Spinal cord (tissue), 10 donors: Measurements from ENCODE around the gene XRCC3. TPM values are rescaled to one million over a fixed set of nuclear protein-coding genes. Genes with fewer than 3 reads are reported as not detected.

Experiments
- DNase-seq, 6 donors: peaks; one replicate each; pipeline versions ENCODE4 v3.0.0 to v3.0.0-alpha.2; 2013 to 2015; ENCODE audit warnings: low spot score in 6 of 6, low read depth in 4 of 6
- H3K27ac ChIP-seq: one replicate; pipeline ENCODE4 v1.5.1; 2013; ENCODE audit warnings: low read depth, low read length, control low read depth
- H3K27me3 ChIP-seq: one replicate; pipeline ENCODE4 v1.6.1; 2013; ENCODE audit warnings: low read length; ENCODE audit not compliant: control insufficient read depth, insufficient read depth
- H3K36me3 ChIP-seq: one replicate; pipeline ENCODE4 v1.6.1; 2013; ENCODE audit warnings: low read length; ENCODE audit not compliant: control insufficient read depth, insufficient read depth
- H3K4me1 ChIP-seq: one replicate; pipeline ENCODE4 v1.6.1; 2013; ENCODE audit warnings: low read length; ENCODE audit not compliant: control insufficient read depth, insufficient read depth
- H3K4me3 ChIP-seq: one replicate; pipeline ENCODE4 v1.5.1; 2013; ENCODE audit warnings: low read depth, low read length, control low read depth
- H3K9me3 ChIP-seq: one replicate; pipeline ENCODE4 v1.6.1; 2013; ENCODE audit warnings: low read length; ENCODE audit not compliant: control insufficient read depth, insufficient read depth
- WGBS: methylation state at CpG from one replicate; pipeline ENCODE4 v1.1.5; 2013; ENCODE audit warnings: missing lambda C conversion rate; ENCODE audit not compliant: insufficient coverage; 5-methylcytosine and 5-hydroxymethylcytosine counted together
- polyA plus RNA-seq, 2 donors: library from polyadenylated mRNA; unstranded; fragments of 120-200 nt; gene quantifications; one replicate each; pipeline ENCODE4 v1.2.1, GENCODE V29; 2013; ENCODE audit not compliant: insufficient read length in 2 of 2
- small RNA-seq: library from RNA; depleted of rRNA; stranded (forward); fragments of <200 nt; gene quantifications from one replicate; pipeline ENCODE3, GENCODE V24; 2014; ENCODE audit warnings: low replicate concordance
- total RNA-seq, 2 donors: library from RNA; depleted of rRNA in 1 of 2; stranded (reverse); fragments of 120-200 nt in 1 of 2; fragments of >200 nt in 1 of 2; gene quantifications; one replicate each; pipeline versions ENCODE4 v1.2.3 to v1.2.4, GENCODE V29; 2013 to 2014
- donor health status: healthy.

Gene XRCC3
- total and polyA plus RNA-seq, 4 donors = 10.9 to 20.6 (median 13.6) TPM

DNA sequence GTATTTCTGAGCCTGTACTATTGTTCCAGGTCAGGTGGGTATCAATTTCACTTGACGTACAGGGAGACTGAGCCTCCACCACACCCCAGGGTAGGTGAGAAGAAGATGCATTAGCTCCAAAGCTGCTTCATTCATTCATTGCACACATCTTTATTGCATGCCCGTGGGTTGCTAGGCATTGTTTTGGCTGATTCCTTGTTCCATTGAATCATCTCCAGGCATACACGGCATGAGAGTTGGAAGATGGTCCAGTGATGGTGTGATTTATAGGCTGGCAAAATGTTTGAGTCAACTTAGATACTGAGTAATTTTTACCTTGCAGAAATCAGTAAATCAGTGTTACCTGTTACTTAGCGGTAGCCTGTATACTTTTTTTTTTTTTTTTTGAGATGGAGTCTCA is 65.0 kb downstream of the XRCC3 start:
- peaks cover 11% of the 10 kb centered on the region for H3K36me3 ChIP-seq
- WGBS = 50% methylated on average over 1 of the region's 4 CpGs
- no peaks in the 10 kb centered on the region for H3K27me3 ChIP-seq
- no peaks in the 10 kb centered on the region for H3K9me3 ChIP-seq
- peaks cover 18% of the 10 kb centered on the region for H3K4me1 ChIP-seq
- H3K27ac ChIP-seq = no peak overlapping the region
- no peak for DNase-seq
- no peak overlapping the region for H3K4me3 ChIP-seq

DNA sequence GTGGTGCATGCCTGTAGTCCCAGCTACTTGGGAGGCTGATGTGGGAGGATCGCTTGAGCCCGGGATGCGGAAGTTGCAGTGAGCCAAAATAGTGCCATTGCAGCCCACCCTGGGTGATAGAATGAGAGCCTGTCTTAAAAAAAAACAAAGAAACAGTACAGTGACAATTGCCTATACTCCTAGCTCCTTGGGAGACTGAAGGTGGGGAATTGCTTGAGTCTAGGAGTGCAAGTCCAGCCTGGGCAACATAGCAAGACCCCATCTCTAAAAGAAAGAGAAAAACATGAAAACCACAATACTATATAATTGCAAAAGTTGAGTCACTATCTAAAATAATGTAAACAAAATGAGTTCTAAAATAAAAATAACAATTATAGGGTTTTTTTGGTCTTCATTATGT is 66.2 kb downstream of the XRCC3 start:
- Histone ChIP-seq H3K36me3 (peaks cover 8% of the 10 kb centered on the region), H3K27ac (no peak overlapping the region), H3K4me3 (no peak overlapping the region), H3K9me3 (no peaks in the 10 kb centered on the region), H3K4me1 (peaks cover 18% of the 10 kb centered on the region), H3K27me3 (no peaks in the 10 kb centered on the region)
- WGBS = 100% methylated on average over 1 of the region's 3 CpGs
- no peak for DNase-seq

Small RNA genes lying within 50 kb of the gene (small RNA-seq; reads per million reads assigned to genes)
- gene RF00019 = not detected

Other genes with a start within 250 kb of the XRCC3 start
- gene CKB, start 192.6 kb downstream of the XRCC3 start, total RNA-seq = 100 to 1,000 TPM; 199 to 235 TPM
- 1,000 to 10,000 TPM; 1,276 to 1,311 TPM for gene CKB, start 192.6 kb downstream of the XRCC3 start, polyA plus RNA-seq
- 1 to 10 TPM; 5.3 to 7.9 TPM for gene TRMT61A, start 186.3 kb downstream of the XRCC3 start, total RNA-seq
- gene TRMT61A, start 186.3 kb downstream of the XRCC3 start, polyA plus RNA-seq = 10 to 100 TPM; 10.7 to 11.7 TPM
- gene BAG5, start 152.8 kb downstream of the XRCC3 start, total RNA-seq = 10 to 100 TPM; 22.6 to 32.4 TPM
- 10 to 100 TPM; 20.5 to 23.6 TPM for gene BAG5, start 152.8 kb downstream of the XRCC3 start, polyA plus RNA-seq
- 10 to 100 TPM; 33.5 to 43.3 TPM for gene COA8, start 152.5 kb downstream of the XRCC3 start, total RNA-seq
- gene COA8, start 152.5 kb downstream of the XRCC3 start, polyA plus RNA-seq = 10 to 100 TPM; 49.4 to 57.6 TPM
- gene KLC1, start 86.2 kb downstream of the XRCC3 start, total RNA-seq = 100 to 1,000 TPM; 207 to 300 TPM
- gene KLC1, start 86.2 kb downstream of the XRCC3 start, polyA plus RNA-seq = 100 to 1,000 TPM; 503 to 505 TPM
- 10 to 100 TPM; 52.2 to 58.8 TPM for gene ZFYVE21, start 359 bp upstream of the XRCC3 start, total RNA-seq
- 10 to 100 TPM; 71.6 to 86.2 TPM for gene ZFYVE21, start 359 bp upstream of the XRCC3 start, polyA plus RNA-seq
- 10 to 100 TPM; 16.6 to 23.5 TPM for gene PPP1R13B, start 132.1 kb upstream of the XRCC3 start, total RNA-seq
- gene PPP1R13B, start 132.1 kb upstream of the XRCC3 start, polyA plus RNA-seq = 10 to 100 TPM; 29.6 to 46.3 TPM
- 1 to 10 TPM; 1.4 to 2.2 TPM for gene TDRD9, start 213.0 kb upstream of the XRCC3 start, total RNA-seq
- 1 to 10 TPM; 1.2 to 2.0 TPM for gene TDRD9, start 213.0 kb upstream of the XRCC3 start, polyA plus RNA-seq
- not detected for gene RD3L, start 227.1 kb upstream of the XRCC3 start, total RNA-seq
- gene RD3L, start 227.1 kb upstream of the XRCC3 start, polyA plus RNA-seq = not detected